DMS79 treated with DMSO at 0.1 percent for 48 hours (cell line): ENCODE measurements around the gene ARL6IP4.

Experiments
- DNase-seq: peaks from one replicate; lab custom pipeline; 2025; lab: John Stamatoyannopoulos, UW

ARL6IP4 gene

DNA sequence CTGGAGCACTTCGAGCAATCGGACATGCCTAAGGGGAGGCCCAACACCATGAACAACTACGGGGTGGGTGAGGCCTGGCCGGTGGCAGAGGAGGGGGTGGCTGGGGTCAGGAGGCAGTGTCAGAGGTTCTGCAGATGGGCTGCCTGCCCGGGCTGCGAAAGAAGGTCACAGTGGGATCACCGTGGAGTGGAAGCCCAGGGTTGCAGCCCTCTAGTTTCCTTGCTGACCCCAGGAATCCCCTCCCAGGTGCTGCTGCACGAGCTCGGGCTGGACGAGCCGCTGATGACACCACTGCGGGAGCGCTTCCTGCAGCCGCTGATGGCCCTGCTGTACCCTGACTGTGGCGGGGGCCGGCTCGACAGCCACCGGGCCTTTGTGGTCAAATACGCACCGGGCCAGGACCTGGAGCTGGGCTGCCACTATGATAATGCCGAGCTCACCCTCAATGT lies 1.9 kb upstream of the ARL6IP4 start:
- no peak for DNase-seq

DNA sequence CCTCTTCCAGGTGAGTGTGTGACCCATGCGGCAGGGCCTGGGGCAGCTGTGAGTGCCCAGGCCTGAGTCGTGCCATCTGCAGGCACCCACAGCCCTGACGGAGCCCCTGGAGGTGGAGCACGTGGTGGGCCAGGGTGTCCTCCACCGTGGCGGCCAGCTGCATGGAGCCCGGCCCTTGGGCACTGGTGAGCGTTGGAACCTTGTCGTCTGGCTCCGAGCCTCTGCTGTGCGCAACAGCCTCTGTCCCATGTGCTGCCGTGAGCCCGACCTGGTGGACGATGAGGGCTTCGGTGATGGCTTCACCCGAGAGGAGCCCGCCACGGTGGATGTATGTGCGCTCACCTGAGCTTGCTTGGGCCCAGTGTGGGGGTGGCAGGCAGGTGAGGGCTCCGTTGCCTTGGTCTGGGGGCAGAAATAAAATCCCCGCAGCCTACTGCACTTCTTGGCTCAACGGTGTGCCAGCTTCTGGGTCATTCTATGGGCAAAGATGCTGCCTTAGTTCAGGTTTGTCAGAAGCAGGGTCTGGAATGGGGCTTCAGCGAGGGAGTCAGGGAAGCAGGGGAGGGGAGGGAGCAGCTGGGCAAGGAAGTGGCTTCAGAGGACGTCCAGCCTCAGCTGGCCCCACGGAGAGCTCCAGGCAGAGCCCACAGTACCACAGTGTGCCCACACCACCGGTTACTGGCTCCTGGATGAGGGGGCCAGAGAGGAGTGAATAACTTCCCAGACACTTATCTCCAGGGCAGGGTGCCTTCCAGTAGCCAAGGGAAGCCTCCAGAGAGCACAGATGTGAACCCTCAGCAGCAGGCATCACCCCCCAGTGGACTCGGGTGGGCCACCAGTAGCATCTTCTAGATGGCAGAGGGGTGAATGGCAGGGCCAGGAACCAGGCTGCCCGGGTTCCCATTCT lies 1.2 kb upstream of the ARL6IP4 start:
- no peak for DNase-seq

DNA sequence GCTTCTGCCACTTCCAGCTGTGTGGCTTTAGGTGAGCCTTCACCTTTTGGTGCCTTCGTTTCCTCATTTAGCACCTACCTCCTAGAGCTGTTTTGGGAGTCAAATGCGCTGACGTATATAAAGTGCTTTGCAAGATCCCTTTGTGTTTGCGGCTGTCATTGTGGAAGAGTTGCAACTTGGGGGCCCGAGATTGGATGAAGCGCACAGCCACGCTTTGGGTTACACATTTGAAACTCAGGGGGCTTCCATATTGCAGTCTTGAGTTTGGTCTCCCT lies 636 bp upstream of the ARL6IP4 start:
- DNase-seq = no peak

DNA sequence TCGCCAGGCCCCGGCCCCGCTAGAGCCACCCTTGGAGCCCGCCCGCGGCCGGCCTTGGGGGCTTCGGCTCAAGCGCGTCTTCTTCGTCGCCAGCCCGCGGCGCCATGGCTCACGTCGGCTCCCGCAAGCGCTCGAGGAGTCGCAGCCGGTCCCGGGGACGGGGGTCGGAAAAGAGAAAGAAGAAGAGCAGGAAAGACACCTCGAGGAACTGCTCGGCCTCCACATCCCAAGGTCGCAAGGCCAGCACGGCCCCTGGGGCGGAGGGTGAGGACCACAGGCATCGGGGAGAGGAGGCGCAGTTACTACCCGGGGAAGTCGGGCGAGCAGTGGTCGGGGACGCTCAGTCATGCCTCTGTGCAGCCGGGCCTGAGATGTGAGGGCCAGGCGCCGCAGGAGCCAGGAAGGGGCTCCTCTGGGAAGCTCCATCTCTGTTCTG lies 573 bp downstream of the ARL6IP4 start:
- DNase-seq = peak; percentile 16

DNA sequence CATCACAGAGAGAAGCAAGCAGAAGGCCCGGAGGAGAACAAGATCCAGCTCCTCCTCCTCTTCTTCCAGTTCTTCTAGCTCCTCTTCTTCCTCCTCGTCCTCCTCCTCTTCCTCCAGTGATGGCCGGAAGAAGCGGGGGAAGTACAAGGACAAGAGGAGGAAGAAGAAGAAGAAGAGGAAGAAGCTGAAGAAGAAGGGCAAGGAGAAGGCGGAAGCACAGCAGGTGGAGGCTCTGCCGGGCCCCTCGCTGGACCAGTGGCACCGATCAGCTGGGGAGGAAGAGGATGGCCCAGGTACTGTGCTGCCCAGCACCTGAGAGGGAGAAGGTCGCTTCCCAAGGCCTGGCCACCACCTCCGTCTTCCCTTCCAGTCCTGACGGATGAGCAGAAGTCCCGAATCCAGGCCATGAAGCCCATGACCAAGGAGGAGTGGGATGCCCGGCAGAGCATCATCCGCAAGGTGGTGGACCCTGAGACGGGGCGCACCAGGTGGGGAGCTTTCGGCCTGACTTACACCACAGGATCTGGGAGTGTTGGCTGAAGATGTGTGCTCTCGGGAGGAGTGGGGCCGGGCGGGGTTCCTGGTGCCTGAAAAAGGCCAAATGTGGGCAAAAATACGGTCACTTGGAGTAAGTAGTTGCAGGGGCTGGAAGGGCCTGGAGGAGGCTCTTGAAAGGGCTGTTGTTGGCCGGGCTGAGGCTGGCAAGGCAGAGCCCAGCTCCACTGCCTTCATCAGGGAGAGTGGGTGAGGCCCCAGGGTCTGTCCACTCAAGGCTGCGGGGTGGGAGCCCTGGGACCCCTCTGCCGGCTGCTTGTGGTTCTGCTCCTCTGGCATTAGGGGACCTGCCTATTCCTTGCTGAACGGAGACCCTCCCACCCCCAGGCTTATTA lies 1.4 kb downstream of the ARL6IP4 start:
- no peak for DNase-seq

DNA sequence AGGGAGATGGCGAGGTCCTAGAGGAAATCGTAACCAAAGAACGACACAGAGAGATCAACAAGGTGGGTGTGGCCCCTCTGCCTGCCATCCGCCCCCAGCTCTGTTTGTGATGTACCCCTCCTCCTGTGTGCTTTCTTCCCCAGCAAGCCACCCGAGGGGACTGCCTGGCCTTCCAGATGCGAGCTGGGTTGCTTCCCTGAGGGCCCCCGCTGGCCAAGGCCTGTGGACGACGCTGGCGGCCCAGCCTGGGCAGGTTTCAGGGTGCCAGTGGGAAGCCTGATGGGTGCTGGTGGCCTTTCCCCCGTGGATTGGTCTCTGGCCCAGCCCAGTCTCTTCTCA lies 2.0 kb downstream of the ARL6IP4 start:
- DNase-seq = no peak

DNA sequence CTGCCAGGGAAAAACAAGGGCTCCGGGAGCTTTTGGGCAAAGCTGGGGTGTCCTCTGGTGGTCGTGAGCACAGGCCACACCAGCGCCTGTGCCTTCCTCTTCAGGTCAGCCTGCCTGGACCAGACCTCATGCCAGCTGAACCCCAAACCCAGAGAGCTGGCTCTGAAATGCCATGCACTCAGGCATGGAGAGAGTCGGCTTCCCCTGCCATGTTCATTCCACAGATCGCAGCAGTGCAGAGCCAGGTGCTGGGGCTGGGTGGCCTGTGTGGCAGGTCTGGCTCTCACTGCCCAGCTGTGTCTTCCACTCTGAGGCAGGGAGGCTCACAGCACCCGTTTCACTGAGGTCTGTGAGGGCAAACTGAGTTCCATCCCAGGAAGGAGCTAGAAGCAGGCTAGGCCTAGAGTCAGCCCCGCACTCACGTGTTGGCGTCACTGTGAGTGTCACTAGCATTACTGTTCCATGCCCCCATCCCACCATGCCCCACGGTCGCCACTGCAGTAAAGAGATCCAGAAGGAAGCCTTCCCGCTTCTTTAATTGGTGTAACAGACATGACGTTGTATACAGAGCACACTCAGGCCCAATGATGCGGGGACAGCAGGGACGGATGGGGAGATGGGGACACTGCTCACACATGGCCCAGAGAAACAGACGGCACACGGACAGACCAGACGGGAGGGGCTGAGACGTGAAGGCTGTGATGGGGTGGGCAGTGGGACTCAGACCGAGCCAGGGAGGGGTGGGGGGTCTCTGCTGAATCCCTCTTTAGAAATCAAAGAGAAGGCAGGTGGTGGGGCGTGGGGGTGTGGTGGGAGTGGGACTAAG lies 2.7 kb downstream of the ARL6IP4 start:
- DNase-seq = no peak

DNA sequence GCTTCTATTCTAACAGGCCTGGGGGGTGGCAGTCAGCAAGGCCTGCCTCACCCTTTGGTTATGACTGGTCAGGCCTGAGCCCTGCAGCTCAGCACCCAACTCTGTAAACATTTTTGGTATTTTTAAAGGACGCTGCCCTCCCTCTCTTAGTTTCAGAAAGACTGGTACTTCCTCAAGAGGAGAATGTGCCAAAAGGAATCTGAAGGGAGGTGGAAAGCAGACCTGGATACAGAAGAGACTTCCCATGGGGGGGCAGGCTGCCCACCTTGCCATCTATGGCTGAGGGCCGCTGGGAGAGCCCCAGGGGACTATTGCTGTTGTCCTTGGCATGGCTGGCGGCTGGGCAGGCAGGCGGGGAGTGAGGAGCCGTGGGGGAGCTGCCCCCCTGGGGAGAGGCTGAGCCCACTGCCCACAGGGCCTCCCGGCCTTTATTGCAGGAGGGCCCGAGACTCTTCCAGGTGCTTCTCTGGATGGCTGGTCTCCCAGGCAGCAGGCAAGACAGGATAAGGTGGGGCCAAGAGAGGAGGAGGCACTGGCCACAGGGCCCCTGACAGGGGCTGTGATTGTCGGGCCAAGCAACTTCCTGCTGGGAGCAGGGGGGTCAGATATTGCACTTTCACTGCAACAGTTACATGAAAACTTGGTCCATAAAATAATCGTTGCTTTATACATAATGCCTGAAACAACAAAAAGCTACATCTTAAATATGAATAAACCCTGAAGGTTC lies 3.5 kb downstream of the ARL6IP4 start:
- DNase-seq = no peak

DNA sequence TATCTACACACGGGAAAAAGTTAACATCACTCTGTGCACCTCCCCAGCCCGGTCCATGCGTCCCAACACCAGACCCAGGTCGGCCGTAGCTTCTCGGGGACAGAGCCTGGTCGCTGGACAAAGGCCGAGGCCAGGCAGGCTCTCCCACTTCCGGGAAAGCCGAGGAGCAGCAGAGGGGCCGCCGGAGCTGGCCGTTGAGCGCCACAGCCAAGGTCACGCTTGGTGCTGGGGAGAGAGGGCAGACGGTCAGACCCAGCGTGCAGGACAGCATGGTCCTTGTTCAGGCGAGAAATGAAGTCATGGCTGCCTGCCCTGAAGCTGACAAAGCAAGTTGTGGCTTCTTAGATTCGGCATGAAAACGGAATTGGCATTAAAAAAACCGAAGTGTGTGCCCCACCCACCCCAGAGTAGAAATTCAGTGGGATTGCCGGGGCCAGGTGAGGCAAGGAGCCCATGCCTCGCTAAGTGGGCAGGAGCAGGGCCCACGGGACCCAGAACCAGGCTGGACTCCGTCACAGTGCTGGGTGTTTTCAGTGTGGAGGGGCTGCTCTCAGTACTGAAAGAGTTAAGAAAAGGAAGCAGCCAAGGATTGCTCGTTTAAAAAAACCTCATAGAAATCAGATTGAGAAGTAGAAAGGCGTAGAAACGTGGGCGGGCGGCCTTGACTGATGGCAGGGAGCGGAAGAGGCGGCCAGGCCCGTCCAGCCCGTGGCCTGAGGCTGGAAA lies 4.3 kb downstream of the ARL6IP4 start:
- no peak for DNase-seq

DNA sequence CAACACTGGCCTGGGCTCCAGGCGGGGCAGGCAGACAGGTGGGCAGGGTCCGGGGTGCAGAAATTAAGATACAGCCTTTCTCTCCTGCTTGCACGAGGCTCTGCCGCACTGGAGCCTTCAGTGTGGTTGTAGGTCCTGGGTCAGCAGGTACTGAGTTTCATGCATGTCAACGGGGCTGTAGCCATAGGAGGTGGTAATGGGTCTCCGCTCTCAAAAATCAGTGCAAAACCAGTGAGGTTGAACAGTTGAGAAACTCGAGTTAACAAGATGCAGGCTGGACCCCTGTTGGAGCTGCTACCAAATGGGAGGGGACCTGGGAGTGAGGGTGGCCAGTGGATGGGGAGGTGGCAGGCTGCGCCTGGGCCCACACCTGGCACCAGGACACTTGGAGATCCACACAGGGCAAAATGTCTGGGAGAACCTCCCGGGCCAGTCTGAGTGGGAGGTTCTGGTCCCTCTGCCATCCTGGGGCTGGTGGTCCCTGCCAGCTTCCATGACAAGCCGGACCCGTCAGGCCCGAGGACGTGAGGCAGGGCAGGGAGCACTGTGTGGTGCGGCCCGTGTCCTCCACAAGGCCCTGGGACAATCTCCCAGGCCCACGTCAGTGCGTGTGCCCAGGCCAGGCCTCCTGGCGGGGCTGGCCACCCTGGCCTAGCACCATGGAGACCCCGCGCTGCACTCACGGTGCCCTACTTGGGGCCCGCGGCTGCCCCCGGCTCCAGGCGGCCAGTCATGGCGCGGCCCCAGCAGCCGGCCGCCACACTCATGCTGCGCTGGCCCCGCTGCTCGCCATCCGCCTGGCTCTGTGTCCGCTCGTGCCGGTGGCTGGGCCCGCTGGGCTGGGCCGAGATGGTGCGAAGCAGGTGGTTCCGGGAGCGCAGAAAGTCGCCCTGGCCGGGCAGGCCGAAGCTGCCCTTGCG lies 5.1 kb downstream of the ARL6IP4 start:
- no peak for DNase-seq

DNA sequence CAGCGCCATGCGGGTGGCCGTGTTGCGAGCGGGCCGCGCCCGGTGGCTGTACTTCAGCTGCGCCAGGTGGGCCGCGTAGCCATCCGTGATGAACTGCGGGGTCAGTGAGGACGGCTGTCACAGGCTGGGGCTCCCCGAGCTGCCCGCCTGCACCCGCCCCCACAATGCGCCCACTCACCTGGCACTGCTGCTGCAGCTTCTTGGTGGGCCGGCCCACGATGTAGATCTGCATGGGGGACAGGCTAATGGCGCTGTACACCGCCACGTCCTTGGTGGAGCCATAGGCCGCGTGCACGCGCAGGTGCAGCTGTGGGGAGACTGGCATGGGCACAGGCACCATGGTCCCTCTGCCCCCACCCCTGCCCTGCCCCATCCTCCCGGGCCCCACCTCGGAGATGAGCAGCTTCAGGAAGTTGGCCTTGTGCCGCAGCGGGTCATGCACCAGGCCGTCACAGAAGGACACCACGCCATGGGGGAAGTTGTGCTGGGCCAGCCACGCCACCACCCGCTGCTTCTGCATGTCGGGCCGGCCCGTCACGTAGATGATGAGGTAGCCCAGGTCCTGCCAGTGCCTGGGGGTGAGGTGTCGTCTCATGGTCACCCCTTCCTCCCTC lies 5.9 kb downstream of the ARL6IP4 start:
- no peak for DNase-seq

DNA sequence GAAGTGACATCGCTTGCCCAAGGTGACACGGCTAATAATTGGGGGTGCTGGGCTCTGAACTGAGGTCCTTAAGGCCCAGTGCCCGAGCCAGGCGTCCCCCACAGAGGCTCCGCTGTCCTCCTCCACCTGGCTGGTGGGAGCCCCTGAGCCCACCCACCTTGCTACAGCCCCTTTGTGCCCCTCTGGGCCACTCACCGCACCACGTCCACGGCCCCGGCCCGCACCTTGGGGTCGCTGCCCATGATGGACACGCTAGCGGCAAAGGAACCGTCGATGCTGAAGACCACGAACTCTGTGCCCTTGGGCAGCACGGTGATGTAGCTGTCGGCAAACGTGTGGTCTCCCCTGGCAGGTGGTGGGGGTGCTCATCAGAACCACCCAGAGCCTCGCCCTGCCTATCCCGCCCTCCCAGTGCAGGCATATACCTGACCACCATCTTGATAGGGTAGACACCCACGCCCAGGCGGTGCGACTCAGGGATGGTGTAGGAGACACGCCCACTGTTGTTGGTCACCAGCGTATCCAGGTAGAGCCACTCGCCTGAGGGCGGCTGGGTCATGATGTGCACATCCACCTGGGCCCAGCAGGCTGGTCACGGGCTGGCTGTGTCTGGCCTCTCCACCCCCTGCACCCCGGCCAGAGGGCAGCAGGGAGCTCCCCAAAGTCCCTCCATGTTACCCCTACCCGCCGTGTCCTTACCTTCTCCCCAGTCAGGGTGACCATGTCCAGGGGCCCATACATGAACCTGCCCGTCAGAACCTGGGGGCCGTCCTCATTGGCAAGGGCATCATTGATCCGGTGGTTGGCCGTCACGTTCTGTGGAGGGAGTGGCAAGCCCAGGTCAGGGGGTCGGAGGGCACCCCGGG lies 6.8 kb downstream of the ARL6IP4 start:
- DNase-seq = no peak

DNA sequence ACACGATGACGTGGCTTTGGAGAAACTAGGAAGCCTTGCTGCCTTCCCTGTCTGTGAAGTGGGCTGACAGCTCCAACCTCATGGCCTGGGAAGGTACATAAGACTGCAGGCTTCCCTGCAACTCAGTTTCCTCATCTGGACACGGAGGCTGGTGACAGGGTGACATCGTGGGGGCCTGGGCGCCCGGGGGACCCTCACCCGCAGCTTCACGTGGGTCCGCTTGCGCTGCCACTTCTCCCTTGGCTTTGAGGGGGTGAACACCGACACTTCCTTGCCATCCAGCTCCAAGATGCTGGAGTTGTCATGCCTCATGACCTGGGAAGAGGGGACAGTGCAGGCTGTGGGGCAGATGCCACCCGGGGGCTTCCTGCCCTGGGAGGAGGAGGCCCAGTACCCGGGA lies 7.6 kb downstream of the ARL6IP4 start:
- no peak for DNase-seq

DNA sequence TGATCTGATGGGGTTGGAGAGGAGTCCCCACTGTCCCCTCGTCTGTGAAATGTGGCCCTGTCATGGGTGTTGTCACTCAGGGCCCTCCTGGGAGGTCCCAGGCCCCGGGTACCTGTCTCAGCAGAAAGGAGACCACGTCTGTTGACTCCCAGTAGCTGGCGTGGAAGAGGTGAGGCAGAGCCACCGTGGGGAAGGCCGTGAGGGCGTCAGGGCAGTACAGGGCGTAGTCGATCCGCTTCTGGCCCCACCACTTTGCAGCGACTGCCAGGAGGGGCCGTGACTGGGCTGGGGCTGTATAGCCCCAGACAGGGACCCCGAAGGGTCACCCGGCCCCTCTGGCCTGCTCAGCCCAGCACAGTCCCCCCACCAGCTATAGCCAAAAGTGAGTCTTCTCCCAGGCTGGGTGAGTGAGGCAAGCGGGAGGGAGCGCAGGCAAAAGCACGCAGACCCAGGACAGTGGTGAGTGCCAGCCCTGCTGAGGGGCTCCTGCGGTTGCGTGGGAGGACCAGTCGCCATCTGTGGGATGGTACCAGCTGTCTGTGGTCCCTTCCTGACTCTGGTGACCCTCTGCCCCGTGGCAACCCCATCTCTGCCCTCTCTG lies 8.2 kb downstream of the ARL6IP4 start:
- DNase-seq = no peak

DNA sequence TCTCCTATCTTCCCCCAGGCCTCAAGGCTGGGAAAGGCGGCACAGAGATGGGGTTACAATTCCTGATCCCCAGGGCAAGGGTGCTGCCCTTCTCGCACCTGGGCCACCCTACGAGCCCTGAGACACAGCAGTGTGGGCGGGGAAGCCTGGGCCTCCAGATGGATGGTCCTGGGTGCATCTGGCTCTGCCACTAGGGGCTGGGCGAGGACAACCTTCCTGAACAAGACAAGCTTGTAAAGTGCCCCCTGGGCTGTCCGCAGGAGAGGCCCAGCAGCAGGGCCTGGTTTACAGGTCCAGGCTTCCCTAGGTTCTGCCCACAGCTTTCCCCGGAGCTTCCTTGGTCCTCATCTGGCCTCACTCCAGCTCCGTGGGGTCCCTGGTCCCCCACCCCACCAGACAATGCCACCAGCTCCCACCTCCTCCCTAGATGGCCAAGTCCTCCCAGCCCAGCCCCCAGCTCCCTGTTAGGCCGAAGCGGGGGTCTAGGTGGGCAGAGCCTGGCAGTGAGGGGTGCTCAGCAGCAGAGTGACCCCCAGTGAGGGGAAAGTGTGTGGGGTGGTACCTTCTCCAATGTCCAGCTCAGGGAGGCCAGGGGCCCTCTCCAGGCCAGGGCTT lies 8.9 kb downstream of the ARL6IP4 start:
- DNase-seq = no peak

DNA sequence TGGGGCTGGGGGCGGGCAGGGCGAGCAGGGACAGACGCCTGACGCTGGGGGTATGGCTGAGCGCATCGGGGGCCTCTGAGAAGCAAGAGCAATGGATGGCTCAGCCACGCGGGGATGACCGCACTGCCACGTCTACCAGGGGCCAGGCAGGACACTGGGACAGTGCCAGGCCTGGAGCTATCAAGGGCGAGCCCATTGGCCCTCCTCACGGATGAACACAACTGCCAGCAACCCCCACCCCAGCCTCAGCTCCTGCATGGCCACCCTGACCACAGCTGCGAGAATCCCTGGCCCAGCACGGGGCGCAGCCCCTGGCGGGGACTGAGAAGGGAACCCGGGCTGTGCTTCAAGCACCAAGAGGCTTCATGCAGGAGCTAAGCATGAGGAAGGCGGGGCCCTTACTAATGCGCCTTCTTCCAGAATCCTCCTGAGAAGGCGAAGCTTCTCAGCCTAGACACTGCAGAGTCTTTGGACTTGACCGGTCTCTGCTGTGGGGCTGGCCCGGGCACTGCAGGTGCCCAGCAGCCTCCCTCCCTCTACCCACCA lies 9.5 kb downstream of the ARL6IP4 start:
- DNase-seq = no peak

DNA sequence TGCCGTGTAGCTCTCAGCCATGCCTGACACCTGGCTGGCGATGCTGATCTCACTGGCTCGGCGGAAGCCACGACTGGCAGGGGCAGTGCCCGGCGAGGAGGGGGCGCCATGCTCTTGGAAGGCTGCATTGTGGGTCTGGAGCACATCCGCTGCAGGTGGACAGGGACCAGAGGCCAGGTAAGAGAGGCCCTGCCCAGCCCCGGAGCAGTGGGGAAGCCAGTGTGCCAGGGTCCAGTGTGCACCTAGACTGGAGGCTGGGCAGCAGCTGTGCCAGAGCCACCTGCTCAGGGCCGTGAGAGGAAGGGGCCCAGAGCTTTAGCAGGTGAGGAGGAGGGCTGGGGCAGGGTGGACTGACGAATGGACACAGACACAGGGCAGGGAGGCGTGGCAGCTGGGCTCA lies 10.1 kb downstream of the ARL6IP4 start:
- no peak for DNase-seq
